Pancreas (tissue), 10 donors: ENCODE data around the gene MYH9. TPM values are rescaled to one million over a fixed set of nuclear protein-coding genes. Genes with fewer than 3 reads are reported as not detected.
A peak's percentile ranks its signal among the peaks of the same experiment; 100 is the strongest.

Experiments used
- ATAC-seq, 4 donors: fragments of 200-7000 bp; cut with Tn5 transposase; one replicate each; pipeline versions ENCODE4 v1.8.0 to v1.9.1; 2020; ENCODE audit warnings: mild to moderate bottlenecking in 4 of 4, moderate library complexity in 4 of 4
- DNase-seq, 6 donors: peaks; one replicate each; pipeline ENCODE4 v3.0.0-alpha.2; 2020
- FAIRE-seq: peaks from 2 replicates; lab custom pipeline; 2012; peaks lifted over from hg19 to GRCh38; lab: Jason Lieb, UNC
- H3K27ac ChIP-seq, 4 donors: fragments of 200-600 bp; sonication (generic); 1 replicate in 3 of 4; 2 replicates in 1 of 4; pipeline versions ENCODE4 v1.5.0 to v1.8.0; 2020
- H3K27me3 ChIP-seq, 4 donors: fragments of 200-600 bp; one replicate each; pipeline ENCODE4 v1.8.0; 2021
- H3K36me3 ChIP-seq, 3 donors: fragments of 200-600 bp; sonication (generic) in 1 of 3; one replicate each; pipeline versions ENCODE4 v1.5.0 to v1.8.0; 2020 to 2021
- H3K4me1 ChIP-seq, 3 donors: fragments of 200-600 bp; one replicate each; pipeline ENCODE4 v1.8.0; 2021
- H3K4me3 ChIP-seq, 4 donors: fragments of 200-600 bp; sonication (generic) in 2 of 4; one replicate each; pipeline versions ENCODE4 v1.5.0 to v1.8.0; 2020 to 2021
- H3K9me3 ChIP-seq, 4 donors: fragments of 200-600 bp; one replicate each; pipeline ENCODE4 v1.8.0; 2021
- WGBS, 2 donors: extraction: QIAGEN DNeasy Blood & Tissue Kit; methylation state at CpG; one replicate each; pipeline ENCODE4 v1.1.7; 2013; 5-methylcytosine and 5-hydroxymethylcytosine counted together
- intact Hi-C, 3 donors: fragments of 100-400 bp; cut with DNase I; formaldehyde crosslinking; loops; one replicate each; pipeline versions ENCODE4 v1.11.1 to v1.14.2; 2022
- polyA plus RNA-seq, 2 donors: library from polyadenylated mRNA; stranded (reverse); fragments of 200-250 nt; gene quantifications; one replicate each; pipeline ENCODE4 v1.2.3, GENCODE V29; 2013
- total RNA-seq, 6 donors: library from RNA; stranded (reverse); fragmentation: NEBNext Ultra II Directional in 4 of 6; extraction: Animal tissue kit (Norgen Biotek cat#: 25700) in 4 of 6; gene quantifications; one replicate each; pipeline versions ENCODE4 v1.2.1 to v1.2.4, GENCODE V29; 2021 to 2023
- TF ChIP-seq, protein P1 (sequence below), 4 donors: fragments of 200-600 bp; sonication (generic) in 3 of 4; IDR thresholded peaks; one replicate each; pipeline versions ENCODE4 v1.5.0 to v1.8.0; 2021; ENCODE audit warnings: antibody characterized with exemption in 4 of 4
- donor health status: healthy with polysubstance abuse.
- donor health status: DM: no; HTN: no; CAD: no; lungs with moderate emphysema.
- donor health status: DM: no; HTN: no; CAD: no.
- donor health status: control.
- donor health status: control.
- donor health status: Bipolar disorder and iron deficiency.
- donor health status: DM: yes; HTN: yes; CAD: no.
- donor health status: DM: no; HTN: no; CAD: no.
- donor health status: DM: no; HTN: no; CAD: no.
- donor health status: DM: yes; HTN: yes; CAD: no.

Gene MYH9
- total and polyA plus RNA-seq, 8 donors = 80.9 to 554 (median 376) TPM

DNA sequence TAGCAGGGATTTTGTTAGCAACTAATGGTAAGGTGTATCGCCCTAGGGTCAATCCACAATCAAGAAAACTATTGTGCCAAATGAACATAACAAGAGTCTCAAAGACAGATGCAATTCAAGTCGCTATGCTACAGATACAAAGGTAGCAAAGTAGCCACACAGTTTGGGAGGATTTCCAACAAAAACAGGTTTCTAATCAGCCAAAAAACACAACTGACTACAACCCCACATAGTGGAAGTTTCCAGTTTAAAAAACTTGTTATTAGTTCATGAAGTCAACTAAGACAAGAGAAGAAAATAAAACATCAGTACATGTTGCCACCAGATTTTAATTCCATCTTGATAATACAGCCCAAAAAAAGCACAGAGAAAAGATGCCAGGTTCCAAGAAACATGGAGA is 38.0 kb downstream of the MYH9 start:
- TF ChIP-seq, protein P1, sequence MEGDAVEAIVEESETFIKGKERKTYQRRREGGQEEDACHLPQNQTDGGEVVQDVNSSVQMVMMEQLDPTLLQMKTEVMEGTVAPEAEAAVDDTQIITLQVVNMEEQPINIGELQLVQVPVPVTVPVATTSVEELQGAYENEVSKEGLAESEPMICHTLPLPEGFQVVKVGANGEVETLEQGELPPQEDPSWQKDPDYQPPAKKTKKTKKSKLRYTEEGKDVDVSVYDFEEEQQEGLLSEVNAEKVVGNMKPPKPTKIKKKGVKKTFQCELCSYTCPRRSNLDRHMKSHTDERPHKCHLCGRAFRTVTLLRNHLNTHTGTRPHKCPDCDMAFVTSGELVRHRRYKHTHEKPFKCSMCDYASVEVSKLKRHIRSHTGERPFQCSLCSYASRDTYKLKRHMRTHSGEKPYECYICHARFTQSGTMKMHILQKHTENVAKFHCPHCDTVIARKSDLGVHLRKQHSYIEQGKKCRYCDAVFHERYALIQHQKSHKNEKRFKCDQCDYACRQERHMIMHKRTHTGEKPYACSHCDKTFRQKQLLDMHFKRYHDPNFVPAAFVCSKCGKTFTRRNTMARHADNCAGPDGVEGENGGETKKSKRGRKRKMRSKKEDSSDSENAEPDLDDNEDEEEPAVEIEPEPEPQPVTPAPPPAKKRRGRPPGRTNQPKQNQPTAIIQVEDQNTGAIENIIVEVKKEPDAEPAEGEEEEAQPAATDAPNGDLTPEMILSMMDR (IDR thresholded peaks at IDR 0.05) = no peak
- intact Hi-C loops = no loop called here
- Histone ChIP-seq H3K27me3 (no peaks in the 10 kb centered on the region), H3K9me3 (no peaks in the 10 kb centered on the region), H3K4me1 (peaks cover 39 to 56% (median 49%) of the 10 kb centered on the region in 3 donors), H3K27ac (peak overlapping the region in 2 of 4 donors; percentile 92 to 95), H3K4me3 (no peak overlapping the region), H3K36me3 (peaks cover 0 to 19% (median 6%) of the 10 kb centered on the region in 3 donors)
- 59 to 69% methylated on average over 2 of the region's 2 CpGs for WGBS, 2 donors
- no peak for ATAC-seq
- no peak for FAIRE-seq
- no peak for DNase-seq

GRCh38 chr22:36348760-36349159 is 39.0 kb downstream of the MYH9 start:
- TF ChIP-seq, protein P1 (IDR thresholded peaks at IDR 0.05) = no peak
- FAIRE-seq = no peak
- peak overlapping the region in 1 of 4 donors; percentile 31 for H3K27ac ChIP-seq

GRCh38 chr22:36347094-36347493 is 40.7 kb downstream of the MYH9 start:
- intact Hi-C loops = no loop called here
- peaks cover 34 to 57% (median 51%) of the 10 kb centered on the region in 3 donors for H3K4me1 ChIP-seq
- no peak overlapping the region for H3K4me3 ChIP-seq
- DNase-seq = no peak
- H3K9me3 ChIP-seq = no peaks in the 10 kb centered on the region
- FAIRE-seq = no peak
- no peak for ATAC-seq
- peak overlapping the region in 2 of 4 donors; percentile 22 to 54 for H3K27ac ChIP-seq
- H3K36me3 ChIP-seq = peaks cover 0 to 25% (median 6%) of the 10 kb centered on the region in 3 donors
- 70 to 88% methylated on average over 5 of the region's 5 CpGs for WGBS, 2 donors
- TF ChIP-seq, protein P1 (IDR thresholded peaks at IDR 0.05) = no peak
- H3K27me3 ChIP-seq = no peaks in the 10 kb centered on the region

More at GRCh38 chr22:36348760-36349159, 39.0 kb downstream of the MYH9 start:
- H3K36me3 ChIP-seq = peaks cover 0 to 19% (median 6%) of the 10 kb centered on the region in 3 donors
- intact Hi-C loops = no loop called here
- WGBS, 2 donors = 83 to 88% methylated on average over 14 of the region's 14 CpGs
- no peak for ATAC-seq
- H3K27me3 ChIP-seq = no peaks in the 10 kb centered on the region
- no peaks in the 10 kb centered on the region for H3K9me3 ChIP-seq
- H3K4me3 ChIP-seq = no peak overlapping the region
- peaks cover 39 to 61% (median 54%) of the 10 kb centered on the region in 3 donors for H3K4me1 ChIP-seq
- no peak for DNase-seq

DNA sequence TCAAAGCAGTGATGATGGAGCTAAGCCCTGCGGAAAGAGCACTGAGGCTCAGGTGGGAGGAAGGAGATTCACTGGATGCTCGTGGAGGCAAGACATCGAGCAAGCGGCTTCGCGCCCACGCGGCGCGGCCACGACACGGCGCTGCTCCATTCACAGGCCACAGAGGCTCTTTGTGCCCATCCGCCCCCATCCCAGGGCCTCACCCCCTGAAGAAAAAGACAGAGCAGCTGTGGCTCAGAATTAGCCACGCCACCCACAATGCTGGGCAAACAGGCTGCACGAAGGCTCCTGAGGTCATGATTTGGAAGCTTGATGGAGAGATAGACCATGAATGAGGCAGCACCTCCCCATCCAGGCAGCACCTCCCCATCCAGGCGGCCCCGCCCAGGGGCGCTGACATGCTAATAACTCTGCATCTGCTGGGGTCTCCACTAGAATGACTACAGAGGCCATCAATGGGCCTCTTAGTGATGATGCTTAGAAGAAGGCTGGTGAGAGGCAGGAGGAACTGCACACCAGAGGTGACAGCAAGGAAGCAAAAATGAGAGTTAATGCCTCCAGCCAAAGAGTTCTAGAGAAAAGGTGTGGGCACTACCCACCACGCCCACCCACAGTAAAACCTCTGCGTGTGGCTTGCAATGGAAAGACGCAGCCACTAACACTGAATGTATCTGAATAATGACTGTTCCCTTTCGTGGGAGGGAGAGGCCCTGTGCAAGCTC is 43.5 kb downstream of the MYH9 start:
- intact Hi-C loops = no loop called here
- 87 to 88% methylated on average over 23 of the region's 23 CpGs for WGBS, 2 donors
- peak in 2 of 4 donors; percentile 6 to 12 for ATAC-seq
- DNase-seq = no peak
- TF ChIP-seq, protein P1 (IDR thresholded peaks at IDR 0.05) = no peak
- peaks cover 9 to 51% (median 25%) of the 10 kb centered on the region in 3 donors for H3K36me3 ChIP-seq
- H3K27ac ChIP-seq = peak overlapping the region in 3 of 4 donors; percentile 8 to 78 (median 73)
- no peaks in the 10 kb centered on the region for H3K9me3 ChIP-seq
- peaks cover 15 to 31% (median 25%) of the 10 kb centered on the region in 3 donors for H3K4me1 ChIP-seq
- H3K4me3 ChIP-seq = no peak overlapping the region
- no peak for FAIRE-seq
- H3K27me3 ChIP-seq = no peaks in the 10 kb centered on the region

DNA sequence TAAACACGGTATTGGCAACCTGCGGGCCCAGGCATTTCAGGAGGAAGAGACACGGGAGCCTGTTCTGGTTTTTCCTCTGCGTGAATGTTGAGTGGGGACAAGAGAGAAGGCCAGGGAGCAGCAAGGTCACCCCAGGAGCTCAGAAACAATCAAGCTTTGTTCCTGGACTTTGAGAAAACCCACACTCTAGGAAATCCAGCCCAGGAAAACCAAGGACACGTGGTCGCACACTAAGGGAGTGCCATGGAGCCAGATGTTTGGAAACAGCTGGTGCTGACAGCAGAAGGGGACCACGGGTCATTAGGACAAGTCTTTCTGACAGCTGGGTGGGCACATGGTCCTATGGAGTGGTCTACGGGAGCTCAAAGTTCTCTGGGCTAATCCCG is 44.1 kb downstream of the MYH9 start:
- DNase-seq (peak in 1 of 6 donors; percentile 55), ATAC-seq (peak; percentile 57 to 76 (median 66)), FAIRE-seq (no peak)
- 26% methylated on average over 9 of the region's 9 CpGs for WGBS, 2 donors
- Histone ChIP-seq H3K4me3 (no peak overlapping the region), H3K27ac (peak overlapping the region; percentile 1 to 78 (median 40)), H3K36me3 (peaks cover 9 to 52% (median 28%) of the 10 kb centered on the region in 3 donors), H3K9me3 (no peaks in the 10 kb centered on the region), H3K27me3 (no peaks in the 10 kb centered on the region), H3K4me1 (peaks cover 15 to 27% (median 25%) of the 10 kb centered on the region in 3 donors)
- TF ChIP-seq, protein P1 (IDR thresholded peaks at IDR 0.05) = no peak
- intact Hi-C loops = no loop called here
